Lung (tissue), 12 donors: ENCODE data around the gene OR5B12. TPM values are rescaled to one million over a fixed set of nuclear protein-coding genes. Genes with fewer than 3 reads are reported as not detected.

Source experiments
- ATAC-seq: fragments of 200-7000 bp; cut with Tn5 transposase; one replicate; pipeline ENCODE4 v1.9.1; 2020; ENCODE audit warnings: moderate number of reproducible peaks; ENCODE audit not compliant: insufficient read depth, low FRiP score
- DNase-seq, 3 donors: peaks; one replicate each; pipeline ENCODE4 v3.0.0-alpha.2; 2013 to 2017
- H3K27ac ChIP-seq, 2 donors: one replicate each; pipeline ENCODE4 v1.5.1; 2013; ENCODE audit warnings: mild to moderate bottlenecking in 2 of 2, moderate library complexity in 2 of 2, control low read depth in 1 of 2, inconsistent platforms in 1 of 2, low read depth in 1 of 2, low read length in 1 of 2
- H3K27me3 ChIP-seq, 3 donors: one replicate each; pipeline ENCODE4 v1.5.1; 2013; ENCODE audit warnings: low read length in 2 of 3; ENCODE audit not compliant: control insufficient read depth in 3 of 3, insufficient read depth in 3 of 3
- H3K36me3 ChIP-seq, 4 donors: one replicate each; pipeline ENCODE4 v1.5.1; 2013; ENCODE audit warnings: low read length in 4 of 4, mild to moderate bottlenecking in 1 of 4, moderate library complexity in 1 of 4; ENCODE audit not compliant: control insufficient read depth in 4 of 4, insufficient read depth in 4 of 4
- H3K4me1 ChIP-seq, 5 donors: one replicate each; pipeline ENCODE4 v1.5.1; 2013; ENCODE audit warnings: low read length in 5 of 5, mild to moderate bottlenecking in 2 of 5, moderate library complexity in 1 of 5; ENCODE audit not compliant: control insufficient read depth in 5 of 5, insufficient read depth in 5 of 5
- H3K4me3 ChIP-seq: one replicate; pipeline ENCODE4 v1.5.1; 2013; ENCODE audit warnings: mild to moderate bottlenecking, control low read depth, moderate library complexity
- H3K9ac ChIP-seq, 2 donors: one replicate each; pipeline ENCODE4 v1.5.1; 2013; ENCODE audit warnings: low read length in 2 of 2, control low read depth in 1 of 2; ENCODE audit not compliant: insufficient read depth in 1 of 2
- H3K9me3 ChIP-seq, 4 donors: one replicate each; pipeline ENCODE4 v1.5.1; 2013; ENCODE audit warnings: low read length in 3 of 4, mild to moderate bottlenecking in 1 of 4, moderate library complexity in 1 of 4; ENCODE audit not compliant: control insufficient read depth in 4 of 4, insufficient read depth in 3 of 4
- WGBS, 2 donors: extraction: QIAGEN DNeasy Blood & Tissue Kit; methylation state at CpG; one replicate each; pipeline ENCODE4 v1.1.7; 2013; 5-methylcytosine and 5-hydroxymethylcytosine counted together
- polyA plus RNA-seq, 2 donors: library from polyadenylated mRNA; stranded (reverse); fragments of 200-250 nt; gene quantifications; one replicate each; pipeline ENCODE4 v1.2.1, GENCODE V29; 2013
- total RNA-seq, 2 donors: library from RNA; depleted of rRNA in 1 of 2; stranded (reverse); fragments of >200 nt in 1 of 2; gene quantifications; one replicate each; pipeline ENCODE4 v1.2.1, GENCODE V29; 2014 to 2021
- TF ChIP-seq, protein P1 (sequence below): IDR thresholded peaks from 2 replicates; pipeline ENCODE4 v1.5.1; 2012; ENCODE audit warnings: mild to moderate bottlenecking; ENCODE audit errors: control extremely low read depth, extremely low read depth
- donor health status: control.
- donor health status: control.
- donor health status: Bipolar disorder and iron deficiency.
- donor health status: healthy.
- donor health status: DM: yes; HTN: yes; CAD: no.

OR5B12 gene
- total and polyA plus RNA-seq, 4 donors: not detected

DNA sequence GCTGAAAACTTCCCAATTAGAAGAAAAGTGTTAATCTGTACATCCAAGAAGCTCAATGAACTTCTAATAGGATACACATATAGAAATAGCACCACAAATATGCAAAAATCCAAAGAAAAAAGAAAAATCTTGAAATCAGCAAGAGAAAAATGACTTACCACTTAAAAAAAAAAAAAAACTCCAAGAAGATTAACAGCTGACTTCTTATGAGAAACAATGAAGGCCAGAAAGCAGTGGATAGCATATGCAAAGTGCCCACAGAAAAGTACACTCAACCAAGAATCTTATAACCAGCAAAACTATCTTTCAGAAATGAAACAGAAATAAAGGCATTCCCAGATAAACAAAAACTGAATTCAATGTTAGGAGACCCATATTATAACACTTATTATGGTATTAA is 29.9 kb upstream of the OR5B12 start:
- no peaks in the 10 kb centered on the region for H3K27me3 ChIP-seq
- no peak overlapping the region for H3K4me3 ChIP-seq
- peaks cover 0 to 10% (median 1%) of the 10 kb centered on the region in 4 donors for H3K9me3 ChIP-seq
- H3K9ac ChIP-seq: no peak overlapping the region
- H3K27ac ChIP-seq: no peak overlapping the region
- no peaks in the 10 kb centered on the region for H3K4me1 ChIP-seq
- DNase-seq (no peak), ATAC-seq (no peak)
- TF ChIP-seq, protein P1, sequence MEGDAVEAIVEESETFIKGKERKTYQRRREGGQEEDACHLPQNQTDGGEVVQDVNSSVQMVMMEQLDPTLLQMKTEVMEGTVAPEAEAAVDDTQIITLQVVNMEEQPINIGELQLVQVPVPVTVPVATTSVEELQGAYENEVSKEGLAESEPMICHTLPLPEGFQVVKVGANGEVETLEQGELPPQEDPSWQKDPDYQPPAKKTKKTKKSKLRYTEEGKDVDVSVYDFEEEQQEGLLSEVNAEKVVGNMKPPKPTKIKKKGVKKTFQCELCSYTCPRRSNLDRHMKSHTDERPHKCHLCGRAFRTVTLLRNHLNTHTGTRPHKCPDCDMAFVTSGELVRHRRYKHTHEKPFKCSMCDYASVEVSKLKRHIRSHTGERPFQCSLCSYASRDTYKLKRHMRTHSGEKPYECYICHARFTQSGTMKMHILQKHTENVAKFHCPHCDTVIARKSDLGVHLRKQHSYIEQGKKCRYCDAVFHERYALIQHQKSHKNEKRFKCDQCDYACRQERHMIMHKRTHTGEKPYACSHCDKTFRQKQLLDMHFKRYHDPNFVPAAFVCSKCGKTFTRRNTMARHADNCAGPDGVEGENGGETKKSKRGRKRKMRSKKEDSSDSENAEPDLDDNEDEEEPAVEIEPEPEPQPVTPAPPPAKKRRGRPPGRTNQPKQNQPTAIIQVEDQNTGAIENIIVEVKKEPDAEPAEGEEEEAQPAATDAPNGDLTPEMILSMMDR: no peak
- no peaks in the 10 kb centered on the region for H3K36me3 ChIP-seq

DNA sequence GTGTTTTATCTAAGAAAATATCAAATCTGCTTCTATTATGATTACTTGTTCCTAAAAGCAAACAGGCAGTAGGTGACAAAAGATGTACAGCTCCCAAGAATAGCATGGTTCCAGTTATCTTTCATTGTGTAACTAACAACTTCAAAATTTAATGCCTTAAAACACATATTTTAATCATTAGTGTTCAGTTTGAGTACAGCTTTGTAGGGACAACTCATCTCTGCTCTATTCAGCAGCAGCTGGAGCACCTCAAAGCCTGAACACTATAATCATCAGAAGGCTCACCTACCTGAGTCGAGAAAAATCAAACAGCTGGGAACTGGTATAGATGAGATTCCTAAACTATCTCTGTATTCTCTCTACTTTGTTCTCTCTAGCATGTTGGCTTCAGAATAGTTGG is 24.3 kb upstream of the OR5B12 start:
- ATAC-seq: no peak
- 86 to 100% methylated on average over 1 of the region's 1 CpG for WGBS, 2 donors
- no peak for DNase-seq
- no peak overlapping the region for H3K4me3 ChIP-seq
- H3K9ac ChIP-seq: no peak overlapping the region
- peaks cover 0 to 6% (median 4%) of the 10 kb centered on the region in 4 donors for H3K9me3 ChIP-seq
- no peak overlapping the region for H3K27ac ChIP-seq
- TF ChIP-seq, protein P1: no peak
- no peaks in the 10 kb centered on the region for H3K36me3 ChIP-seq
- no peaks in the 10 kb centered on the region for H3K27me3 ChIP-seq
- no peaks in the 10 kb centered on the region for H3K4me1 ChIP-seq

DNA sequence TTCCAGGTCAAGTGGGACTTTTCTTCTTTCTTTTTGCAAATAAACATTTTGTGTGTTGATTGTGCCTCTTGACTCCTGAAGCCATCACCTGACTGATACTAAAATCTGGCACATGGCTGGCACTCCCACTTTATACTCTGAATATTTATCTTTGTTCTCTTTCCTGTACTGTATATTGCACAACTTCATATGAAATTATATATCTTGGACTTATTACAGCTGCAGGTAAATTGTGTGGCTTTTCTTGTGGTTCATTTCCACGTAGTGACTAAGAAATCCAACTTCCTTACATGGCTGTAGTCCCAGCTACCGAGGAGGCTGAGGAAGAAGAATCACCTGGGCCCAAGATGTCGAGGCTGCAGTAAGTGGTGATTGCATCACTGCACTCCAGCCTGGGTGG is 23.7 kb upstream of the OR5B12 start:
- Histone ChIP-seq H3K9ac (no peak overlapping the region), H3K36me3 (no peaks in the 10 kb centered on the region), H3K27ac (no peak overlapping the region), H3K9me3 (peaks cover 0 to 3% (median 3%) of the 10 kb centered on the region in 4 donors), H3K27me3 (no peaks in the 10 kb centered on the region), H3K4me1 (no peaks in the 10 kb centered on the region), H3K4me3 (no peak overlapping the region)
- WGBS, 2 donors: 47 to 57% methylated on average over 3 of the region's 3 CpGs
- ATAC-seq (no peak), DNase-seq (no peak)
- TF ChIP-seq, protein P1: no peak

DNA sequence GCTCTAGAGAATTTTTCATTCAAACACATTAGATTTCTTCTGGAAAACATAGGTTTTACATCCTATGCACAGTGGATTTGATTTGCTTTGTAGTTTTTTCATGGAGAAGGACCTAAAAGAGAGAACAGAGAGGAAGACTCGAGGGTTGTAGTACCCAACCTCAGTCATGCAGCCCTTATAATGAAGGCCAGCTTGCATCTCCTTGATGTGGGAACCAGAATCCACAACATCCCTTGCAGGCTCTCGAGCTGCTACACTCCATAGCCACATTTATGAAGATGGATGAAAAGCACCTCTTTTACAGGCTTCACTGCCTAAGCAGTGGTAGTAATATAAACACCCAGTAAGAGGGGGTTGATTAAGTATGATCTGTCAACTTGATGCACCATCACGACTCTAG is 9.5 kb upstream of the OR5B12 start:
- Histone ChIP-seq H3K4me1 (no peaks in the 10 kb centered on the region), H3K9me3 (no peaks in the 10 kb centered on the region), H3K9ac (no peak overlapping the region), H3K27me3 (no peaks in the 10 kb centered on the region), H3K36me3 (no peaks in the 10 kb centered on the region), H3K4me3 (no peak overlapping the region), H3K27ac (no peak overlapping the region)
- DNase-seq: no peak
- no peak for ATAC-seq
- WGBS, 2 donors: 57 to 74% methylated on average over 3 of the region's 3 CpGs
- TF ChIP-seq, protein P1: no peak
